ENCODE measurements around the gene CHAD.

DNA sequence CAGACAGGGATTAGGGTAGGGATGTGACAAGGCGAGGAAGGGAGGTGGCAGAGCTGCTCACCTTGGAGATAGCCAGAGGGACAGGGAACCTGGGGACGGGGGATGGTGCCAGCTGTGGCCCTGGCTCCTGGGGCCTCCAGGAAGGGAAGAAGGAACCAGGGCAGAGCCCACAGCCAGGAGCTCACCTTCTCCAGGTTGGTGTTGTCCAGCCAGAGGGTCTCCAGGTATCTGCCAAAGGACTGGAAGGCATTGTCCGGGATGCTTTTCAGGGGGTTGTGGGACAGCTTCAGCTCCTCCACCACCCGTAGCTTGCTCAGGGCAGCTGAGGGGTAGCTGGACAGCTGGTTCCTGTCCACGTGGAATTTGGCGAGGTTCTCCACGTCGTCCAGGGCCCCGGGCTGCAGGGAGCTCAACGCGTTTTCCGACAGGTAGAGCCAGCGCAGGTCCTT, 801 bp downstream of the CHAD start:
- TF ChIP-seq, protein P1, sequence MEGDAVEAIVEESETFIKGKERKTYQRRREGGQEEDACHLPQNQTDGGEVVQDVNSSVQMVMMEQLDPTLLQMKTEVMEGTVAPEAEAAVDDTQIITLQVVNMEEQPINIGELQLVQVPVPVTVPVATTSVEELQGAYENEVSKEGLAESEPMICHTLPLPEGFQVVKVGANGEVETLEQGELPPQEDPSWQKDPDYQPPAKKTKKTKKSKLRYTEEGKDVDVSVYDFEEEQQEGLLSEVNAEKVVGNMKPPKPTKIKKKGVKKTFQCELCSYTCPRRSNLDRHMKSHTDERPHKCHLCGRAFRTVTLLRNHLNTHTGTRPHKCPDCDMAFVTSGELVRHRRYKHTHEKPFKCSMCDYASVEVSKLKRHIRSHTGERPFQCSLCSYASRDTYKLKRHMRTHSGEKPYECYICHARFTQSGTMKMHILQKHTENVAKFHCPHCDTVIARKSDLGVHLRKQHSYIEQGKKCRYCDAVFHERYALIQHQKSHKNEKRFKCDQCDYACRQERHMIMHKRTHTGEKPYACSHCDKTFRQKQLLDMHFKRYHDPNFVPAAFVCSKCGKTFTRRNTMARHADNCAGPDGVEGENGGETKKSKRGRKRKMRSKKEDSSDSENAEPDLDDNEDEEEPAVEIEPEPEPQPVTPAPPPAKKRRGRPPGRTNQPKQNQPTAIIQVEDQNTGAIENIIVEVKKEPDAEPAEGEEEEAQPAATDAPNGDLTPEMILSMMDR (IDR thresholded peaks at IDR 0.05): no peak
- TF ChIP-seq EP300 (IDR thresholded peaks at IDR 0.05) (no peak), POLR2A (IDR thresholded peaks at IDR 0.05) (no peak)

Data from tibial nerve (tissue), 4 donors.